Suppressor macrophage (primary cell): ENCODE results near the gene DACT1.

Experiments
- DNase-seq, 4 experiments: peaks; one replicate each; pipeline ENCODE4 v3.0.0-alpha.2; 2020 to 2022

DACT1 gene

DNA sequence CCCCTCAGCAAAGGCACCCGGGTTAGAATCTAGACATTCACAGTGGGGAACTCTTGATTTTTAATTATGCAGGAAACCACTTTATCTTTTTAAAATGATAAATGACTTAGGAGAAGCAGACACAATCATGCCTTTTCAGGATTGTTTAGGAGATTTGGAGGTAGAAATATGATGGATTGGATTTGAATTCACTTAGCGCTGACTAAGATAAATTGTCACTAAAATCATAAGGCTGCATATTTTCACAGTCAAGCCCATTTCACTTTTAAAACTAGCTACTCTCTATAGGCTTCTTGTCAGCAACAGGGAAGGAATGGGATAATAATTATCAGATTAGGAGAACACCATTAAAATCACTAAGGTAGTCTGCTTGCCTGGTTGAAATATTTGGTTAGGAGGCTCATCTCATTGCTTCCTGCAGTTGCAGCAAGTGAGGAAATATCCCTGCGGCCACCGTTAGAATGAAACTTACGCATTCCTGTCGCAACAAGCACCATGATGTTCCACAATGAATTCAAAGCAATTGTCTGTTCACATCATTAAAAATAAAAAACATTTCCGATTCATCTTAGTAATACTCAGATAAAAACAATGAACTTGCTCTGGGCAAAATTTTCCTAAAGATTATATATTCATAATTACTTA lies 31.9 kb downstream of the DACT1 start:
- no peak for DNase-seq

DNA sequence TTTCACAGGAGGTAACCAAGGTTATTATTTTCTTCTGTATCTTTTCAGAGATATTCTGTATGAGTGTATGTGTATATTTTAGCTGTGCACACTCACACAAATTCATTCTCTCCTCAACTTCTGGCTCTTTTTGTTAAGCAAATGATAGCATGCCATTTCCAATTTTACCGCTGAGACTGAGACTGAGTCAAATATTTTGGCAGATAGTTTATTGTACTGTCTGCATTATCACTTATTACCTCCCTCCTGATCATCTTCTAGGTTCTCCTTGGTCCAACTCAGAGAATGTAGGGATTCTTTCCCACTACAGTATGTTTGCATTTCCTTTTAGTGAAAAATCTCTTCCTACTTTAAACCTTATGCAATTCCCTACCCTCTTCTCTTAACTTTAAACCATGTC lies 33.3 kb downstream of the DACT1 start:
- DNase-seq: no peak

DNA sequence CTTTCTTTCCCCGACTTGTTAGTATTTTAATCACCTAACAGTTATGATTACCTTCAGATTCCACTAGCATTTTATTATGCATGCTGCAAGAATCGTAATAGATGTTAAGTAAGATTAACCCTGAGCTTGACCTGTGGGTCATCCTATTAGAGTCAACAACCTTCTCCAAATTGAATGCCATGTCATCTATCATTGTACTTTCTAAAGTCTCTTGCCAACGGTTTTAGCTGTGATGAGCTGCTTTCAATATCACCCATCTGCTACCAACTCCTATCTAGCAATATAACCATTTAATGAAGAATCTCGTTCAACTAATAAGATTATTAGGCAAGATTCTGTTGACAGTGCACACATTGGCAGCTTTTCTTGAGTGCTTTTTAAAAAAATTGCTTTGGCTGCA lies 33.7 kb downstream of the DACT1 start:
- DNase-seq: no peak

DNA sequence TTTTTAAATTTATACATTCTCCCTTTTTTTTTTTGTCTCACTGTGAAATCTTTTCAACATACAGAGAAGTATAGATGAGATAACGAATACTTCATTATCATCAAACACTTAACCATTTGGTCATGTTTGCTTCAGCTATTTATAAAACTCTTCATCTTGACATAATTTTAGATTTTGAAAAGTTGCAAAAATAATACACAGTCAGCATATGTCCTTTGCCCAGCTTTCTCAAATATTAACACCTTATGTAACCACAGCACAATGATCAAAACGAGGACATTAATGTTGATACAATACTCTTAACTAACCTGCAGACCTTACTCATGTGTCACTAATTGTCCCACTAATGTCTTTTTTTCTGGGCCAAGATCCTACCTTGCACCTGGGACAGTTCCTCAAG lies 36.0 kb downstream of the DACT1 start:
- no peak for DNase-seq

DNA sequence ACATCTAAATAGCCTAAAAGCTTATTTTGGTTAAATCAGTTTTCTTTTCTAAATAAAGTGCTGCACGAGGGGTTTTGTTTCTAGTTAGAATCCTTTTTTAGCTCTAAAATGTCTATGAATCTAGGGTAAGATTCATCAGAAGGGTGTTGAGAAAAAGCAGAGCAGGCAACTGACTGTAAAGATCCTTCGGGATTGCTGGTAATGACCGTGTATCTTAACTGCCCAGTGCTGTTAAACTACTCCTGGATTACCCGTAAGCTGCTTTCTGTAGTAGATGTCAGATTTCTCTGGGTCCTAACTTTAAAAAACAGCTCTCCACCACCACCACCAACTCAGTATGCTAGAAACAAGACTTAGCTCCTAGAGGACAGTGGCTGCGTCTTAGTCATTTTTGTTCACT lies 39.2 kb downstream of the DACT1 start:
- DNase-seq: no peak

DNA sequence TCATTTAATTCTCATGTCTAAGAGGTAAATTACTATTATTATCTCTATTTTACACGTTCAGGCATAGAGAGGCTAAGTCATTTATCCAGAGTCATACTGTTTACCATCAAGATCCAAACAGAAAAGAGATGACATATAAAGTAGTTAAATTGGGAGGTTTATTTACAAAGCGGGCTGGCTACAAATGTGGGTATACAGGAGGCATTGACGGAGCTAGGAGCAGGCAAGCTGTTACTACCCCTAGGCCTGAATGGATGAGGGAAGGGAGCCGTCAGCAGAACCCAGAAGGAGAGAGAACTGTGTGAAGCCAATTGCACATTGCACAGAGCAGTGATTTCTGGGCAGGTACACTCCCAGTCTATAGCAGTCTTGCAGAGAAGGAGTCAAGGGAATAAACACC lies 39.8 kb downstream of the DACT1 start:
- DNase-seq: no peak

DNA sequence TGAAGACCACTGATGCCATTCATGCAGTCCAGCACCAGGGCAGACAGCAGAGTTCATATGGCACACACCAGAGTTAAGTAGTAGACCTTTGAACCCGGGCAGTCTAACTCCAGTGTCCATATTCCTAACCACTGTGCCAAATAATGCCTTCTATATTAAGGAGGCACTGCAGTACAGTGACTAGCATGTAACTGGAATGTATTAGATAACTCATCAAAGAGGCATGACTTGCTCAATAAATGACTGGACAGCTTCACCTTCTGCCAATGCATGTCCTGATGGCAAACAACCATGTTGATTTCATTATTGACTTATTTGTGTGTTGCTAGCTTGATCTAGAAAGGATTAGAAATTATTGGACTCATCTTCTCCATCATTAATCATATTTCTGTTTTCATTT lies 40.2 kb downstream of the DACT1 start:
- no peak for DNase-seq

DNA sequence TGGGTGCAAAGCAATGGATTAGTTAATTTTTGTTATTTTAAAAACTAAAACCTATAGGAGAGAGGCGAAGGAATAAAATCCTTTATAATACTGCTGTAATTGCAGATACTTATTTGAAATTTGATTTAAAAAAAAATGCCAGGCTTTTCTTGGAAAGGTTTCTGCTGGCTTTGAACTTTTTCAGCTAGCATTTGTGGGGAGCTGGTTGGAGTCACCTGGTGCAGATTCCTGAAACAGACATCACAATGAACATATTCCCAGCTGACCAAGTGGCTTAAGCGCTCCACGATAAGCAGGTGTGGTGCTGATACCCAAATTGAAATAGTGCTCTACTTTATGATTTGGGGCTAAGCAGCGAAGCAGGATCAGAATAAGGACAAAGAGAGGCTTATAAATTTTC lies 42.9 kb downstream of the DACT1 start:
- DNase-seq: no peak

DNA sequence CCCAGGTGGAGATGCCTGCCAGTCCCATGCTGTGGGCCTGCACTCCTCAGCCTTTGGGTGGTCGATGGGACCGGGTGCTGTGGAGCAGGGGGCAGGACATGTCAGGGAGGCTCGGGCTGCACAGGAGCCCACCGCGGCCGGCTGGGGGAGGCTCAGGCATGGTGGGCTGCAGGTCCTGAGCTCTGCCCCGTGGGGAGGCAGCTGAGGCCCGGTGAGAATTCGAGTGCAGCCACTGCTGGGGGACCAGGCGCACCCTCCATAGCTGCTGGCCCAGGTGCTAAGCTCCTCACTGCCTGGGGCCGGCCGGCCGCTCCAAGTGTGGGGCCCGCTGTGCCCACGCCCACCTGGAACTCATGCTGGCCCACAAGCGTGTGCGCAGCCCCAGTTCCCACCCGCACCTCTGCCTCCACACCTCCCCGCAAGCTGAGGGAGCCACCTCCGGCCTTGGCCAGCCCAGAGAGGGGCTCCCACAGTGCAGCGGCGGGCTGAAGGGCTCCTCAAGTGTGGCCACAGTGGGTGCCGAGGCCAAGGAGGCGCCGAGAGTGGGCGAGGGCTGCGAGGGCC lies 49.6 kb downstream of the DACT1 start:
- no peak for DNase-seq

DNA sequence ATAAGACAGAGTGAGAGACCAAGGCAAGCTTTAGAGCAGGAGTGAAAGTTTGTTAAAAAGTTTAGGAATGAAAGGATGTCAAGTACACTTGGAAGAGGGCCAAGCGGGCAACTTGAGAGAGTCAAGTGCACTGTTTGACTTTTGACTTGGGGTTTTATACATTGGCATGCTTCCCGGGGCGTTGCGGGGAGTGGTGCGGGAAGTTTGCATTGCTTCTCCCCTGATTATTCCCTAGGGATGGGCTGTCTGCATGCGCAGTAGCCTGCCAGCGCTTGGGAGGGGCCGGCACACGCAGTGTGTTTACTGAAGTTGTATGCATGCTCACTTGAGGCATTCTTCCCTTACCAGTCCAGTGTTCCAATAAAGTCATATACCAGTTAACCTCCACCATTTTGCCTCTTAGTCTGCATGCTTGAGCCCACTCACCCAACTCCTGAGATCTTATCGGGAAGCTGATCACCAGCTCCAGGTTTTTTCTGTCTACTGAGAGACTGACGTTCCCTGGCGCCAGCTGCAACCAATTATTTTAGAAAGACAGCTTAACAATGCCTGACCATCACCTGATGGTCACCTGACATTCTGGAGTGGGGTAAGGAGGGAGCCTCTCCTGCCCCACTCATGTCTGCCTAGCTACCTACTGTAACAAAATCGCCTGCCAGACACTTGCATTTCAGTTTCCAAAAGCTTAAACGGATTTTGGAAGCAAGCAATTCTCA lies 53.2 kb downstream of the DACT1 start:
- DNase-seq: no peak

DNA sequence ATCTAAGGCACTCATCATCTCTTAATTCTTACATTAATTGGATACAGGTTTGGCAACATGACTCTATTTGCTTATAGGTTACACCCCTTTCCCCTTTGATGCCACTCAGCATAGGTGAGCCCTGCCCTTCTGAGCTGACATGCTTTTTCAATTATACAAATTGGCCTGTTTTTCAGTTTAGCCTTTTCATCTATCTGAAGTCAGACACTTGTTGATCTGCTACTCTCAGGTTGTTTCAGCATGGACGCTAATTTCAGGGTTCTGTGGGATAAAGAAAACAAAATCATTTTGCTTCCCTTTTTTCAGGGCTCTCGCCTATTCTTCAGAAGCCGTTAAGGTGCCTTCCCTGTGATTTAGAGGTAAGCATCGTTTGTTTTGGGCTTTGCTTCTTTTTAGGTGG lies 55.3 kb downstream of the DACT1 start:
- no peak for DNase-seq

DNA sequence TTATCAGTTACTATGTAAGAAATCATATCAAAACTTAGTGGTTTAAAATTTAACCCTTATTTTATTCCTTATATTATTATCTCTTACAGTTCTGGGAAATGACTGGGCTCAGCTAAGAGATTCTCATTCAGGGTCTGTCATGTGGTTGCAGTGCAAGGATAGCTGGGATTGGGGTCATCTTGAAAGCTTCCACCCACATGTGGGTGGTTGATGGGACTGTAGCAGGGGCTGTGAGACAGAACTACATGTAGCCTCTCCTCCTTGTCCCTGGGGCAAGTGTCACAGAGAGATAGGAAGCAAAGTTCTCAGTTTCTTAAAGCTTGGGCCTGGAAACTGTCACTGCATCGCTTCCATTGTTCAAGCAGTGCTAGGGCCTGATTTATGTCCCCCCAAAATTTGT lies 57.8 kb downstream of the DACT1 start:
- no peak for DNase-seq

DNA sequence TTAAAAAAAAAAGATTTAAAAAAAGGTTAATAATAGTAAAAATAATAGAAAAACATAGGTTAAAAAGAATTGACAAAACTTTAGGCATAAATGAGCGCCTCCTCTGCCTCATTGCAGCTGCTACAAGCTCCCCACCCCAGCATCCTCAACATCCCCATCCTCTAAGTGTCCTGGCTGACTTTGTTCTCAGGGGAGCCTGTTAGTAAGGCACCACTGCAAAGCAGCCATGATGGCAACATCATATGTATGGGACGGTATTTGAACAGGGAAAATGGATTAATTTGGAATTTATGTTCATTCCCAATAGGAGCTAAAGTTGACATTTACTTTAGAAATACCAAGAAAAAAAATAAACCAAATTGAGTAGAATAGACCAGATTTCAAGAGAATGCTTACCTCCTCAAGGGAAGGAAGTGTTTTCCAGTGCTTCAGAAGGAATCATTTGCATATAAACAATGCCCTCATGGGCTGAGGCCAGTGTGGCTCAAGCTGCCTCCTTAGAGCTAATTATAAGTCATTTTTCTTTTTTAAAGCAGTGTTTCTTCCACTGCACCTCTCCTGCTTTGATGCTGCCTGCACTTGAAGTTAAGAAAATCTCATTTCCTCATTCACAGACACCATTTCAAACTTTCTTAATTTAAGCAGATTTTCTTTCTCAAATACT lies 59.6 kb downstream of the DACT1 start:
- DNase-seq: no peak
